IMR-90 (cell line): ENCODE data around the gene OCEL1. TPM values are rescaled to one million over a fixed set of nuclear protein-coding genes. Genes with fewer than 3 reads are reported as not detected.

ENCODE experiments used
- ATAC-seq: fragments of 200-7000 bp; cut with Tn5 transposase; 2 replicates; pipeline ENCODE4 v1.9.1; 2020; ENCODE audit warnings: low read depth, mild to moderate bottlenecking, moderate library complexity
- BruUV-seq: library from RNA; stranded (reverse); fragments of 400-500 nt; replicated peaks from 2 replicates; lab custom pipeline; 2021; lab: Mats Ljungman, UMichigan
- CTCF ChIA-PET: fragments of 300-600 bp; formaldehyde crosslinking; extraction: SDS; loops from one replicate; lab custom pipeline; 2021; ENCODE audit warnings: antibody characterized with exemption; lab: Yijun Ruan, JAX
- POLR2A ChIA-PET: fragments of 300-600 bp; sonication (Branson Sonifier 250); formaldehyde crosslinking; loops from one replicate; lab custom pipeline; 2022; ENCODE audit warnings: antibody characterized with exemption; ENCODE audit not compliant: unreplicated experiment; lab: Charles Lee
- DNase-seq: peaks from one replicate; pipeline ENCODE4 v3.0.0; 2013
- H2AFZ ChIP-seq: replicated peaks from 2 replicates; pipeline ENCODE3; 2013; ENCODE audit warnings: low read length, mild to moderate bottlenecking; ENCODE audit not compliant: poor library complexity
- H2AK5ac ChIP-seq: 2 replicates; pipeline ENCODE4 v1.6.1; 2013; ENCODE audit warnings: low read depth, low read length, inconsistent platforms
- H2AK9ac ChIP-seq: replicated peaks from 2 replicates; pipeline ENCODE3; 2013; ENCODE audit warnings: mild to moderate bottlenecking, low read depth, low read length, moderate library complexity; ENCODE audit not compliant: poor library complexity
- H2BK120ac ChIP-seq: 2 replicates; pipeline ENCODE4 v1.6.1; 2013; ENCODE audit warnings: low read depth, low read length, inconsistent platforms
- H2BK15ac ChIP-seq: 3 replicates; pipeline ENCODE4 v1.6.1; 2013; ENCODE audit warnings: low read depth, low read length, inconsistent platforms
- H2BK20ac ChIP-seq: 2 replicates; pipeline ENCODE4 v1.6.1; 2013; ENCODE audit warnings: low read depth, mild to moderate bottlenecking, inconsistent platforms, low read length, moderate library complexity
- H2BK5ac ChIP-seq: 2 replicates; pipeline ENCODE4 v1.6.1; 2013; ENCODE audit warnings: mild to moderate bottlenecking, low read depth, low read length, inconsistent platforms; ENCODE audit not compliant: poor library complexity, severe bottlenecking
- H3K14ac ChIP-seq: replicated peaks from 2 replicates; pipeline ENCODE4 v1.6.1; 2013; ENCODE audit warnings: low read depth, low read length, inconsistent platforms
- H3K18ac ChIP-seq: 2 replicates; pipeline ENCODE4 v1.6.1; 2013; ENCODE audit warnings: low read depth, low read length, control low read depth
- H3K23ac ChIP-seq: 2 replicates; pipeline ENCODE4 v1.6.1; 2013; ENCODE audit warnings: low read depth, low read length, inconsistent platforms
- H3K27ac ChIP-seq: 2 replicates; pipeline ENCODE4 v1.5.1; 2013; ENCODE audit warnings: mild to moderate bottlenecking, control low read depth, low read length; ENCODE audit not compliant: insufficient read depth
- H3K27me3 ChIP-seq: 2 replicates; pipeline ENCODE4 v1.6.1; 2013; ENCODE audit warnings: low read length; ENCODE audit not compliant: control insufficient read depth, insufficient read depth
- H3K36me3 ChIP-seq: 2 replicates; pipeline ENCODE4 v1.6.1; 2013; ENCODE audit warnings: low read length, mixed read lengths; ENCODE audit not compliant: control insufficient read depth, insufficient read depth
- H3K4ac ChIP-seq: 2 replicates; pipeline ENCODE4 v1.6.1; 2013; ENCODE audit warnings: low read depth, low read length, inconsistent platforms
- H3K4me1 ChIP-seq: 2 replicates; pipeline ENCODE4 v1.6.1; 2013; ENCODE audit warnings: low read length, mixed read lengths; ENCODE audit not compliant: control insufficient read depth, insufficient read depth
- H3K4me2 ChIP-seq: 2 replicates; pipeline ENCODE4 v1.6.1; 2013; ENCODE audit warnings: low read depth, mild to moderate bottlenecking, control low read depth, low read length, moderate library complexity
- H3K4me3 ChIP-seq: 2 replicates; pipeline ENCODE4 v1.5.1; 2013; ENCODE audit warnings: low read depth, mild to moderate bottlenecking, control low read depth, low read length, moderate library complexity; ENCODE audit not compliant: insufficient read depth
- H3K56ac ChIP-seq: 2 replicates; pipeline ENCODE4 v1.6.1; 2013; ENCODE audit warnings: low read length, inconsistent platforms; ENCODE audit not compliant: insufficient read depth; ENCODE audit errors: extremely low read depth
- H3K79me1 ChIP-seq, 2 experiments: 2 replicates each; pipeline ENCODE4 v1.6.1; 2013; ENCODE audit warnings: low read length in 2 of 2, inconsistent platforms in 1 of 2, low read depth in 1 of 2
- H3K9ac ChIP-seq: 2 replicates; pipeline ENCODE4 v1.6.1; 2013; ENCODE audit warnings: low read depth, low read length, control low read depth
- H3K9me1 ChIP-seq: 2 replicates; pipeline ENCODE4 v1.6.1; 2013; ENCODE audit warnings: low read length, inconsistent platforms; ENCODE audit not compliant: insufficient read depth
- H3K9me3 ChIP-seq: 2 replicates; pipeline ENCODE4 v1.6.1; 2013; ENCODE audit warnings: low read length; ENCODE audit not compliant: control insufficient read depth, insufficient read depth
- H4K20me1 ChIP-seq: 2 replicates; pipeline ENCODE4 v1.6.1; 2013; ENCODE audit warnings: low read length, inconsistent platforms; ENCODE audit not compliant: insufficient read depth
- H4K5ac ChIP-seq: 2 replicates; pipeline ENCODE4 v1.6.1; 2013; ENCODE audit warnings: mild to moderate bottlenecking, low read depth, low read length, control low read depth
- H4K8ac ChIP-seq, 2 experiments: 2 replicates each; pipeline ENCODE4 v1.6.1; 2013; ENCODE audit warnings: low read depth in 2 of 2, low read length in 2 of 2, control low read depth in 1 of 2, inconsistent platforms in 1 of 2
- H4K91ac ChIP-seq: 2 replicates; pipeline ENCODE4 v1.6.1; 2013; ENCODE audit warnings: low read depth, low read length, inconsistent platforms; ENCODE audit not compliant: insufficient read depth
- BHLHE40 ChIP-seq: fragments of 150-350 bp; IDR thresholded peaks from 2 replicates; pipeline ENCODE4 v1.6.1; 2016; ENCODE audit warnings: mild to moderate bottlenecking, low read depth, low read length
- CEBPB ChIP-seq: IDR thresholded peaks from 2 replicates; pipeline ENCODE4 v1.6.1; 2012; ENCODE audit warnings: low read depth, low read length, improper control_type of control experiment
- CHD1 ChIP-seq: IDR thresholded peaks from 2 replicates; pipeline ENCODE4 v1.6.1; 2012; ENCODE audit warnings: low read depth, low read length, improper control_type of control experiment
- CTCF ChIP-seq: conservative IDR thresholded peaks from 2 replicates; pipeline ENCODE4 v1.5.1; 2012; ENCODE audit warnings: mild to moderate bottlenecking, low read depth, low read length, improper control_type of control experiment
- ELK1 ChIP-seq: fragments of 150-350 bp; IDR thresholded peaks from 2 replicates; pipeline ENCODE4 v1.6.1; 2016; ENCODE audit warnings: low read depth, mild to moderate bottlenecking, low read length, moderate library complexity, borderline replicate concordance
- FOS ChIP-seq: fragments of 150-350 bp; IDR thresholded peaks from 2 replicates; pipeline ENCODE4 v1.6.1; 2016; ENCODE audit warnings: low read depth, low read length
- MAZ ChIP-seq: IDR thresholded peaks from 2 replicates; pipeline ENCODE4 v1.6.1; 2012; ENCODE audit warnings: low read depth, mild to moderate bottlenecking, low read length, improper control_type of control experiment, moderate library complexity, borderline replicate concordance
- MXI1 ChIP-seq: IDR thresholded peaks from 2 replicates; pipeline ENCODE4 v1.6.1; 2012; ENCODE audit warnings: low read depth, mild to moderate bottlenecking, low read length, moderate library complexity, borderline replicate concordance
- NFE2L2 ChIP-seq: fragments of 150-350 bp; IDR thresholded peaks from 2 replicates; pipeline ENCODE4 v1.6.1; 2016; ENCODE audit warnings: low read depth, mild to moderate bottlenecking, low read length
- RAD21 ChIP-seq: IDR thresholded peaks from 2 replicates; pipeline ENCODE4 v1.6.1; 2012; ENCODE audit warnings: low read length, improper control_type of control experiment
- RCOR1 ChIP-seq: IDR thresholded peaks from 2 replicates; pipeline ENCODE4 v1.6.1; 2012; ENCODE audit warnings: mild to moderate bottlenecking, low read length, improper control_type of control experiment; ENCODE audit not compliant: insufficient replicate concordance
- RFX5 ChIP-seq: IDR thresholded peaks from 2 replicates; pipeline ENCODE4 v1.8.0; 2012; ENCODE audit warnings: low read depth, mild to moderate bottlenecking, low read length, moderate library complexity
- SMC3 ChIP-seq: fragments of 150-350 bp; IDR thresholded peaks from 2 replicates; pipeline ENCODE4 v1.6.1; 2016; ENCODE audit warnings: low read depth, mild to moderate bottlenecking, antibody characterized with exemption, low read length, moderate library complexity
- WGBS, 2 experiments: methylation state at CpG; one replicate each; pipeline versions ENCODE4 v1.1.5 to v1.1.7; 2013; ENCODE audit warnings: missing lambda C conversion rate in 2 of 2; ENCODE audit not compliant: insufficient read length in 1 of 2; ENCODE audit errors: extremely low coverage in 2 of 2; 5-methylcytosine and 5-hydroxymethylcytosine counted together
- dilution Hi-C: fragments of 300-500 bp; cut with HindIII; formaldehyde crosslinking; loops from one replicate; pipeline ENCODE4 v1.14.3; 2018; ENCODE audit warnings: low sequenced_read_pairs; ENCODE audit not compliant: unreplicated experiment
- in situ Hi-C: fragments of 300-500 bp; cut with MboI; formaldehyde crosslinking; loops from 3 replicates; pipeline ENCODE4 v1.14.3; 2019; ENCODE audit warnings: low sequenced_read_pairs, inconsistent platforms, mixed read lengths
- intact Hi-C: fragments of 100-400 bp; cut with micrococcal nuclease; formaldehyde crosslinking; loops from 2 replicates; pipeline ENCODE4 v1.10.0; 2022
- polyA plus RNA-seq, 3 experiments: library from polyadenylated mRNA; depleted of rRNA; stranded (reverse); fragments of >200 nt; gene quantifications; 2 replicates each; pipeline ENCODE4 v1.2.3, GENCODE V29; 2012; ENCODE audit warnings: low replicate concordance in 1 of 3
- total RNA-seq: library from RNA; depleted of rRNA; stranded (reverse); fragments of >200 nt; gene quantifications from 2 replicates; pipeline ENCODE4 v1.2.3, GENCODE V29; 2012

The OCEL1 gene
- total and polyA plus RNA-seq, 2 of the 4 experiments (the other 2 are of a cell fraction) = 1.1 to 7.2 TPM

GRCh38 chr19:17254636-17255035 lies 28.6 kb downstream of the OCEL1 start:
- Histone ChIP-seq H4K8ac (no peak overlapping the region), H3K36me3 (no peaks in the 10 kb centered on the region), H3K4me1 (no peaks in the 10 kb centered on the region), H2BK15ac (no peak overlapping the region), H3K27ac (no peak overlapping the region), H3K9me1 (0 out of 2 replicates have a peak, but pooled peaks cover 2% of the 10 kb centered on the region), H3K9me3 (peaks cover 8% of the 10 kb centered on the region), H2AK9ac (no peak overlapping the region), H3K23ac (no peak overlapping the region), H2AK5ac (no peak overlapping the region), H3K79me1 (no peaks in the 10 kb centered on the region), H3K14ac (no peak overlapping the region), H4K20me1 (no peaks in the 10 kb centered on the region), H3K18ac (no peak overlapping the region), H3K4me2 (no peak overlapping the region), H3K27me3 (no peaks in the 10 kb centered on the region; the same call in 1 of the 2 replicates), H3K4me3 (no peak overlapping the region), H3K56ac (no peak overlapping the region), H4K5ac (no peak overlapping the region), H3K4ac (no peak overlapping the region), H3K9ac (no peak overlapping the region), H2BK5ac (no peak overlapping the region), H2BK120ac (no peak overlapping the region), H2AFZ (no peak overlapping the region), H2BK20ac (no peak overlapping the region), H4K91ac (no peak overlapping the region)
- no TSS peak for BruUV-seq
- no peak for DNase-seq
- POLR2A ChIA-PET = no interaction called here
- dilution Hi-C loops = no loop called here
- CTCF ChIA-PET = no interaction called here
- ATAC-seq = no peak
- in situ Hi-C loops = no loop called here
- TF ChIP-seq RCOR1 = no peak
- no peak for TF ChIP-seq CTCF
- no peak for TF ChIP-seq NFE2L2
- TF ChIP-seq CHD1 = no peak
- no peak for TF ChIP-seq MXI1
- TF ChIP-seq MAZ = no peak
- no peak for TF ChIP-seq RAD21
- no peak for TF ChIP-seq FOS
- no peak for TF ChIP-seq BHLHE40
- TF ChIP-seq SMC3 = no peak
- no peak for TF ChIP-seq CEBPB
- TF ChIP-seq RFX5 = no peak
- no peak for TF ChIP-seq ELK1
- 78% methylated on average over 3 of the region's 10 CpGs; no CpG with 5 or more reads in 1 of the 2 experiments for WGBS, 2 experiments
- intact Hi-C loops = no loop called here
